ENCODE data around the gene APELA. TPM values are rescaled to one million over a fixed set of nuclear protein-coding genes. Genes with fewer than 3 reads are reported as not detected.
"Not testable (repeated sequence)": the region's sequence is repeated elsewhere in the genome, so short reads cannot be mapped to it uniquely, and the experiment has no call there.

Gene APELA
- total and polyA plus RNA-seq, 11 donors, result not detected

DNA sequence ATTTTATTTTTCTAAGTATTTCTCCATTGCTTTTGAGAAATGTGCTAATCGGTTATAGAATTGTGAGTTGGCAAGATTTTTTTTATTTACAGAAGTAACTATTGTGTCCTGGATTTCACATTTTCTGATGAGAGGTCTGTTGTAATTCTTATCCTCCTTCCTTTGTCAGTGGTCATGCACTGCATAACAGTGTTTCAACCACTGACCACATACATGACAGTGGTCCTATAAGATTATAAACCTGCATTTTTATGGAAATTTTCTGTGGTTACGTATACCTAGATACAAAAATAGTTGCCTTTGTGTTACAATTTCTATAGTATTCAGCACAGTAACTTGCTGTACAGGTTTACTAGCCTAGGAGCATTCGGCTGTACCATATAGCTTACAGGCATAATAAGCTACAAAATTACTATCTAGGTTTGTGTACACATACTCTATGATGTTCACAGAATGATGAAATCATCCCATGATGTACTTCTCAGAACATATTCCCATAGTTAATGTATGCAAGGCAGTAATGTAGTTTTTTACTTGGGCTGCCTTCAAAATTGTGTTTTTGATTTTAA is 47.8 kb downstream of the APELA start:
- Histone ChIP-seq H3K27me3 (no peaks in the 10 kb centered on the region), H3K4me1 (no peaks in the 10 kb centered on the region), H3K27ac (no peak overlapping the region), H3K9me3 (peaks cover 0 to 6% (median 0%) of the 10 kb centered on the region in 12 donors), H3K36me3 (no peaks in the 10 kb centered on the region), H3K4me3 (no peak overlapping the region)
- no peak for TF ChIP-seq POLR2A (IDR thresholded peaks at IDR 0.05)
- TF ChIP-seq, protein P1, sequence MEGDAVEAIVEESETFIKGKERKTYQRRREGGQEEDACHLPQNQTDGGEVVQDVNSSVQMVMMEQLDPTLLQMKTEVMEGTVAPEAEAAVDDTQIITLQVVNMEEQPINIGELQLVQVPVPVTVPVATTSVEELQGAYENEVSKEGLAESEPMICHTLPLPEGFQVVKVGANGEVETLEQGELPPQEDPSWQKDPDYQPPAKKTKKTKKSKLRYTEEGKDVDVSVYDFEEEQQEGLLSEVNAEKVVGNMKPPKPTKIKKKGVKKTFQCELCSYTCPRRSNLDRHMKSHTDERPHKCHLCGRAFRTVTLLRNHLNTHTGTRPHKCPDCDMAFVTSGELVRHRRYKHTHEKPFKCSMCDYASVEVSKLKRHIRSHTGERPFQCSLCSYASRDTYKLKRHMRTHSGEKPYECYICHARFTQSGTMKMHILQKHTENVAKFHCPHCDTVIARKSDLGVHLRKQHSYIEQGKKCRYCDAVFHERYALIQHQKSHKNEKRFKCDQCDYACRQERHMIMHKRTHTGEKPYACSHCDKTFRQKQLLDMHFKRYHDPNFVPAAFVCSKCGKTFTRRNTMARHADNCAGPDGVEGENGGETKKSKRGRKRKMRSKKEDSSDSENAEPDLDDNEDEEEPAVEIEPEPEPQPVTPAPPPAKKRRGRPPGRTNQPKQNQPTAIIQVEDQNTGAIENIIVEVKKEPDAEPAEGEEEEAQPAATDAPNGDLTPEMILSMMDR (IDR thresholded peaks at IDR 0.05), result no peak
- intact Hi-C loops (cut with DNase I), result no loop called here
- DNase-seq (no peak), ATAC-seq (no peak)
- WGBS, 4 donors, result 87 to 90% (median 88%) methylated on average over 3 of the region's 3 CpGs

- Histone ChIP-seq H3K27me3 (no peaks in the 10 kb centered on the region), H3K27ac (no peak overlapping the region), H3K4me3 (no peak overlapping the region), H3K9me3 (peaks cover 0 to 3% (median 0%) of the 10 kb centered on the region in 12 donors), H3K36me3 (no peaks in the 10 kb centered on the region), H3K4me1 (no peaks in the 10 kb centered on the region)
- ATAC-seq, result no peak
- no peak for DNase-seq
- TF ChIP-seq, protein P1 (IDR thresholded peaks at IDR 0.05), result no peak
- TF ChIP-seq POLR2A (IDR thresholded peaks at IDR 0.05), result no peak
- WGBS, 4 donors, result 49 to 72% (median 53%) methylated on average over 2 of the region's 2 CpGs
- intact Hi-C loops (cut with DNase I), result no loop called here
Observed at GRCh38 chr4:164926301-164926700, 49.3 kb downstream of the APELA start.

DNA sequence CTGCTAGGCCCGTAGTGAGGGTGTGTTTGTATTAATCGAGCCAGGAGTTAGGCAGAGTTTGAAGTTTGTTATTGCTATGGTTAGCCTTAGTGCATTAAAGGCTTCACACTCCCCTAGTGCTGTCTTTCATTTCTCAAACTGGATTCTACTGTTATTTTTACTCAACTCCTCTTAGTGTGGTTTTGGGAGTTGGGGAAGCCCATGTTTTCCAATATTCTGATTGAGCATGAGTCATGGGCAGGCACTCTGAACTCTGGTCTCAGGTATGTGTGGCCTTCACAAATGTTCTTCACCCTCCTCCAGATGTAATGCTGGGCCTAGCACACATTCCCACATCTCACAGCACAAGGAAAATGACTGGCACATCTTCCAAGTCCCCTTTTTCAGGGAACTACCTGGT is 50.1 kb downstream of the APELA start:
- H3K4me1 ChIP-seq; DNase-seq; intact Hi-C loops (cut with DNase I); H3K4me3 ChIP-seq; H3K27me3 ChIP-seq; H3K36me3 ChIP-seq; H3K9me3 ChIP-seq; ATAC-seq; H3K27ac ChIP-seq: not testable (repeated sequence)
- WGBS, 4 donors, result 83 to 91% (median 85%) methylated on average over 2 of the region's 2 CpGs

DNA sequence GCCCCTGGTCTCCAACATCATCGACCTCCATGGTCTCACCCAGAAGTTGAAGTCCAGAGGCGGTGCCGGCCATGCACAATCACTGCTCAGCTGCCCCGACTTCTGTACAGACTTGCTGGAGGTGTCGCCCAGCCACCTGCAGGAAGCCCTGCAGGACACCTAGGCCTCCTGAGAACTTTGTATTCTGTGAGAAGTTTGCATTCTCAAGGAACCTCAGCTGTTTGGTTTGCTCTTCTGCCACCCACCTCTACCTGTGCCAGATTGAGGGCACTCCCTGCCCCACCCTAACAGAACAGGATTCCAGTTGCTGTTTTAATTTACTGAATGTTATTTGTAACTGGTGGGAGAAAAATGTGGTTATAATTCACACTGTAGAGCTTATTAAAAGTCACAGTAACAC is 53.7 kb downstream of the APELA start:
- WGBS, 4 donors, result 70 to 100% (median 91%) methylated on average over 2 to 5 of the region's 5 CpGs
- no peak for DNase-seq
- Histone ChIP-seq H3K27ac (no peak overlapping the region), H3K4me3 (no peak overlapping the region), H3K9me3 (no peaks in the 10 kb centered on the region), H3K27me3 (no peaks in the 10 kb centered on the region), H3K36me3 (no peaks in the 10 kb centered on the region), H3K4me1 (no peaks in the 10 kb centered on the region)
- no peak for TF ChIP-seq POLR2A (IDR thresholded peaks at IDR 0.05)
- TF ChIP-seq, protein P1 (IDR thresholded peaks at IDR 0.05), result no peak
- intact Hi-C loops (cut with DNase I), result no loop called here
- no peak for ATAC-seq

Measured in heart left ventricle (tissue), 16 donors.